Measurements from ENCODE around the gene ACTR3. TPM values are rescaled to one million over a fixed set of nuclear protein-coding genes. Genes with fewer than 3 reads are reported as not detected.

ACTR3 gene
- total RNA-seq, 1 donor from 2014 or later, result 638 TPM

GRCh38 chr2:113895301-113895700, 5.4 kb downstream of the ACTR3 start:
- H3K4me1 Mint-ChIP-seq, result peaks cover 92% of the 10 kb centered on the region
- no peak for TF ChIP-seq CTCF (IDR thresholded peaks at IDR 0.05)
- intact Hi-C loops (cut with micrococcal nuclease), result no loop called here
- no peaks in the 10 kb centered on the region for H3K9me3 Mint-ChIP-seq
- no peaks in the 10 kb centered on the region for H3K27me3 Mint-ChIP-seq
- ATAC-seq (ENCODE audit: low read depth) (no peak), DNase-seq (no peak)
- peaks cover 69% of the 10 kb centered on the region for H3K36me3 Mint-ChIP-seq (ENCODE audit: low read depth)
- peak overlapping the region; percentile 48 for H3K27ac Mint-ChIP-seq
- peak overlapping the region; percentile 98 for H3K4me3 Mint-ChIP-seq
- CTCF ChIA-PET, result no interaction called here
- POLR2A ChIA-PET, result interaction anchor here (10.9 kb wide), 1 partner anchor 139 kb away, joined by 191 read pairs; the partner anchor contains the start of gene SLC35F5

DNA sequence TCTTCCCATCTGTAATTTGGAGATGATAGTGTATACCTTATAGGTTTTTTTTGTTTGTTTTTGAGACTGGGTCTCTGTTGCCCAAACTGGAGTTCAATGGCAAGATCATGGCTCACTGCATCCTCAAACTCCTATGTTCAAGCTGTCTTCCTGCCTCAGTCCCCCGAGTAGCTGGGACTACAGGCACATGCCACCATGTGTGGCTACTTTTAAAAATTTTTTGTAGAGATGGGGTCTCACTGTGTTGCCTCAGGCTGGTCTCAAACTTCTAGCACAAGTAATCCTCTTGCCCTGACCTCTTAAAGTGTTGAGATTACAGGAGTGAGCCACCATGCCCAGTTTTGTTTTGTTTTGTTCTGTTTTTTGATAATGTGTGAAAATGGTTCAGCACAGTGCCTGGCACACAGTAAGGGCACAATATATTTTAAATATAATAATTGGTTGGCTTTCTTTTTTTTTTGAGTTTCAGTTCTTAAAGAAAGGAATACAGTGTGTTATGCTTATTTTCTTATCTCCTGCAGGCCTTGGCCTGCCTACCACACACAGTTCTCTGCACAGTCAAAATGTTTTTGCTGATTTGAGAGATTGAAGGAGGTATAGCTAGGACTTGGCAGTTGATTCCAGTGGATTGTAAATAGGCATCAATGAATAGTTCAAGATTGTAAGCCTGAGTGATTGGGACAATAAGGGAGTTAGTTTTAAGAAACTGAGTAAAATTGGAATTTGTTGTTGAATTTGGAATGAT, 6.1 kb downstream of the ACTR3 start:
- peak overlapping the region; percentile 66 for H3K27ac Mint-ChIP-seq
- peak overlapping the region; percentile 98 for H3K4me3 Mint-ChIP-seq
- DNase-seq (no peak), ATAC-seq (ENCODE audit: low read depth) (no peak)
- ChIA-PET POLR2A (interaction anchor here (0.7 to 10.9 kb wide), 3 partner anchors 11 to 140 kb away, joined by 3 to 191 read pairs (median 4); partner anchors contain the start of gene SLC35F5), CTCF (no interaction called here)
- intact Hi-C loops (cut with micrococcal nuclease), result loop anchor here (2.0 kb wide), 1 partner anchor 15 kb away; no protein-coding TSS in a partner anchor
- H3K27me3 Mint-ChIP-seq, result no peaks in the 10 kb centered on the region
- H3K9me3 Mint-ChIP-seq, result no peaks in the 10 kb centered on the region
- H3K36me3 Mint-ChIP-seq (ENCODE audit: low read depth), result peaks cover 69% of the 10 kb centered on the region
- no peak for TF ChIP-seq CTCF (IDR thresholded peaks at IDR 0.05)
- peaks cover 98% of the 10 kb centered on the region for H3K4me1 Mint-ChIP-seq

DNA sequence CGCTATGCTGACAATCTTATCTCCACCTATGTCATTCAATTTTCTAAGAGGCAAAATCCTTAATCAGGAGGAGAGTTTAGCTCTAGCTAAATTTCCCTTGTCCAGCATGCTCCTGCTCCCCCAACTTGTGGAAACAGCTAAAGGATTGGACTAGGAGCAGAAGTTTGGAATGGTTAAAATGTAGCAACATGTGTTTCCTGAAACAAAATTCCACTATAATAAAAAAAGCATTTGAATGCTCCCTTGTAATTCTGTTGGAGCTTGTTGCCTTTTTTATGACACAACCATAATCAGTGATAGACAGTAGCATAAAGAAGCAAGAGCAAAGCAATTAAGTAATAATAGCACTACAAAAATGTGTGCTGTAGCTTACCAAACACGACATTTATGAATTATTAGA, 6.9 kb downstream of the ACTR3 start:
- POLR2A ChIA-PET, result interaction anchor here (0.7 to 10.9 kb wide), 7 partner anchors 10 to 722 kb away, joined by 3 to 191 read pairs (median 5); partner anchors contain the start of gene SLC35F5
- H3K36me3 Mint-ChIP-seq (ENCODE audit: low read depth), result peaks cover 65% of the 10 kb centered on the region
- DNase-seq (no peak), ATAC-seq (ENCODE audit: low read depth) (no peak)
- CTCF ChIA-PET, result no interaction called here
- no peak for TF ChIP-seq CTCF (IDR thresholded peaks at IDR 0.05)
- H3K27me3 Mint-ChIP-seq, result no peaks in the 10 kb centered on the region
- peak overlapping the region; percentile 37 for H3K27ac Mint-ChIP-seq
- intact Hi-C loops (cut with micrococcal nuclease), result loop anchor here (2.0 kb wide), 1 partner anchor 14 kb away; no protein-coding TSS in a partner anchor
- peak overlapping the region; percentile 66 for H3K4me3 Mint-ChIP-seq
- no peaks in the 10 kb centered on the region for H3K9me3 Mint-ChIP-seq
- peaks cover 100% of the 10 kb centered on the region for H3K4me1 Mint-ChIP-seq

- DNase-seq, result no peak
- CTCF ChIA-PET, result interaction anchor here (1.7 kb wide), 1 partner anchor 10 kb away, joined by 4 read pairs; no protein-coding TSS in a partner anchor
- peak overlapping the region; percentile 47 for H3K27ac Mint-ChIP-seq
- peak overlapping the region; percentile 70 for H3K4me3 Mint-ChIP-seq
- H3K36me3 Mint-ChIP-seq (ENCODE audit: low read depth), result peaks cover 58% of the 10 kb centered on the region
- no peak for TF ChIP-seq CTCF (IDR thresholded peaks at IDR 0.05)
- H3K4me1 Mint-ChIP-seq, result peaks cover 100% of the 10 kb centered on the region
- ATAC-seq (ENCODE audit: low read depth), result no peak
- no peaks in the 10 kb centered on the region for H3K9me3 Mint-ChIP-seq
- intact Hi-C loops (cut with micrococcal nuclease), result no loop called here
- POLR2A ChIA-PET, result interaction anchor here (0.8 to 1.9 kb wide), 4 partner anchors 8 to 12 kb away, joined by 3 to 10 read pairs (median 4); partner anchors contain the start of gene ACTR3
- H3K27me3 Mint-ChIP-seq, result no peaks in the 10 kb centered on the region
Measured at GRCh38 chr2:113898081-113898480, 8.2 kb downstream of the ACTR3 start.

GRCh38 chr2:113899166-113899565, 9.3 kb downstream of the ACTR3 start:
- TF ChIP-seq CTCF (IDR thresholded peaks at IDR 0.05), result no peak
- intact Hi-C loops (cut with micrococcal nuclease), result no loop called here
- no peaks in the 10 kb centered on the region for H3K9me3 Mint-ChIP-seq
- POLR2A ChIA-PET, result interaction anchor here (1.8 to 1.9 kb wide), 2 partner anchors 9 to 143 kb away, joined by 10 to 13 read pairs; partner anchors contain the start of genes ACTR3 and SLC35F5
- H3K27me3 Mint-ChIP-seq, result no peaks in the 10 kb centered on the region
- H3K4me1 Mint-ChIP-seq, result peaks cover 100% of the 10 kb centered on the region
- no peak overlapping the region for H3K27ac Mint-ChIP-seq
- peak overlapping the region; percentile 13 for H3K4me3 Mint-ChIP-seq
- DNase-seq, result no peak
- CTCF ChIA-PET, result interaction anchor here (1.7 kb wide), 1 partner anchor 11 kb away, joined by 4 read pairs; no protein-coding TSS in a partner anchor
- no peak for ATAC-seq (ENCODE audit: low read depth)
- peaks cover 53% of the 10 kb centered on the region for H3K36me3 Mint-ChIP-seq (ENCODE audit: low read depth)

Measured in activated B cell treated with CpG ODN at 0.5 μM for 24 hours (primary cell).